ENCODE results near the gene PTPRA. TPM values are rescaled to one million over a fixed set of nuclear protein-coding genes. Genes with fewer than 3 reads are reported as not detected.

Gene PTPRA
- total and polyA plus RNA-seq, 10 of the 15 experiments (the other 5 are each of a cell fraction or from before 2014, with no cell fraction given): 3.9 to 62.1 (median 34.6) TPM

- TF ChIP-seq PAX5 (IDR thresholded peaks at IDR 0.05; ENCODE audit: borderline replicate concordance, low read depth, low read length) (no peak), POLR2AphosphoS5 (IDR thresholded peaks at IDR 0.05; ENCODE audit: low read length) (no peak), ASH2L (IDR thresholded peaks at IDR 0.05; ENCODE audit: borderline replicate concordance, low read depth) (no peak), EP300 (IDR thresholded peaks at IDR 0.05; ENCODE audit: borderline replicate concordance in 1 of 2, control insufficient read depth in 1 of 2, low read depth in 2 of 2, low read length in 2 of 2) (no peak), ZNF207 (IDR thresholded peaks at IDR 0.05; ENCODE audit: borderline replicate concordance) (no peak), CREB1 (IDR thresholded peaks at IDR 0.05; ENCODE audit: low read depth) (no peak), SMC3 (IDR thresholded peaks at IDR 0.05; ENCODE audit: borderline replicate concordance, low read length) (no peak), SPI1 (IDR thresholded peaks at IDR 0.05; ENCODE audit: borderline replicate concordance, insufficient read depth, low read depth, low read length) (no peak), ZNF687 (IDR thresholded peaks at IDR 0.05) (no peak)
- TF ChIP-seq, protein P1, sequence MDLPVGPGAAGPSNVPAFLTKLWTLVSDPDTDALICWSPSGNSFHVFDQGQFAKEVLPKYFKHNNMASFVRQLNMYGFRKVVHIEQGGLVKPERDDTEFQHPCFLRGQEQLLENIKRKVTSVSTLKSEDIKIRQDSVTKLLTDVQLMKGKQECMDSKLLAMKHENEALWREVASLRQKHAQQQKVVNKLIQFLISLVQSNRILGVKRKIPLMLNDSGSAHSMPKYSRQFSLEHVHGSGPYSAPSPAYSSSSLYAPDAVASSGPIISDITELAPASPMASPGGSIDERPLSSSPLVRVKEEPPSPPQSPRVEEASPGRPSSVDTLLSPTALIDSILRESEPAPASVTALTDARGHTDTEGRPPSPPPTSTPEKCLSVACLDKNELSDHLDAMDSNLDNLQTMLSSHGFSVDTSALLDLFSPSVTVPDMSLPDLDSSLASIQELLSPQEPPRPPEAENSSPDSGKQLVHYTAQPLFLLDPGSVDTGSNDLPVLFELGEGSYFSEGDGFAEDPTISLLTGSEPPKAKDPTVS (IDR thresholded peaks at IDR 0.05; ENCODE audit: low read depth, low read length): no peak
- TF ChIP-seq, protein P2, sequence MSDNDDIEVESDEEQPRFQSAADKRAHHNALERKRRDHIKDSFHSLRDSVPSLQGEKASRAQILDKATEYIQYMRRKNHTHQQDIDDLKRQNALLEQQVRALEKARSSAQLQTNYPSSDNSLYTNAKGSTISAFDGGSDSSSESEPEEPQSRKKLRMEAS (IDR thresholded peaks at IDR 0.05; ENCODE audit: low read depth, low read length): no peak
- in situ Hi-C loops (cut with MboI) (no loop called here), intact Hi-C loops (cut with micrococcal nuclease; ENCODE audit: unreplicated experiment) (no loop called here)
- ChIA-PET POLR2A (no interaction called here), SMC1A (ENCODE audit: uncharacterized antibody, unreplicated experiment) (no interaction called here), RAD21 (ENCODE audit: unreplicated experiment) (no interaction called here), CTCF (no interaction called here)
- Histone ChIP-seq H2AFZ (ENCODE audit: control insufficient read depth, low read depth, low read length) (no peak overlapping the region), H3K36me3 (ENCODE audit: control insufficient read depth in 2 of 2, insufficient read depth in 2 of 2, low read length in 1 of 2) (peaks cover 6 to 21% of the 10 kb centered on the region in 2 experiments; a peak in 3 of 4 replicates), H3K4me3 (no peak overlapping the region), H3K4me2 (ENCODE audit: control insufficient read depth, insufficient read depth) (no peak overlapping the region), H4K20me1 (ENCODE audit: control insufficient read depth, insufficient read depth) (no peaks in the 10 kb centered on the region), H3K4me1 (ENCODE audit: control insufficient read depth, insufficient read depth, low read length) (no peaks in the 10 kb centered on the region), H3K27me3 (replicated peaks in 1 of 2; ENCODE audit: control insufficient read depth in 2 of 2, insufficient read depth in 2 of 2, low read length in 1 of 2) (no peaks in the 10 kb centered on the region), H3K9ac (ENCODE audit: control insufficient read depth, insufficient read depth, low read length) (no peak overlapping the region), H3K27ac (ENCODE audit: control insufficient read depth, insufficient read depth) (no peak overlapping the region), H3K79me2 (ENCODE audit: control insufficient read depth, insufficient read depth, low read length) (no peaks in the 10 kb centered on the region), H3K9me3 (replicated peaks; ENCODE audit: control insufficient read depth, insufficient read depth, low read length) (no peaks in the 10 kb centered on the region)
- no peak for ATAC-seq
- no peak for FAIRE-seq
- no peak for DNase-seq (ENCODE audit: low read depth, low spot score)
- BruUV-seq (replicated peaks): no TSS peak
- WGBS (ENCODE audit: insufficient coverage, insufficient replicate concordance, low lambda C conversion rate, missing lambda C conversion rate): 93% methylated on average over 2 of the region's 2 CpGs
Measured at GRCh38 chr20:3027987-3028386, 154.7 kb downstream of the PTPRA start.
